NCI-H1092 treated with DMSO at 0.1 percent for 48 hours (cell line): Measurements from ENCODE around the gene CFAP251.

ENCODE experiments used
- DNase-seq: peaks from one replicate; lab custom pipeline; 2025; lab: John Stamatoyannopoulos, UW

The CFAP251 gene

DNA sequence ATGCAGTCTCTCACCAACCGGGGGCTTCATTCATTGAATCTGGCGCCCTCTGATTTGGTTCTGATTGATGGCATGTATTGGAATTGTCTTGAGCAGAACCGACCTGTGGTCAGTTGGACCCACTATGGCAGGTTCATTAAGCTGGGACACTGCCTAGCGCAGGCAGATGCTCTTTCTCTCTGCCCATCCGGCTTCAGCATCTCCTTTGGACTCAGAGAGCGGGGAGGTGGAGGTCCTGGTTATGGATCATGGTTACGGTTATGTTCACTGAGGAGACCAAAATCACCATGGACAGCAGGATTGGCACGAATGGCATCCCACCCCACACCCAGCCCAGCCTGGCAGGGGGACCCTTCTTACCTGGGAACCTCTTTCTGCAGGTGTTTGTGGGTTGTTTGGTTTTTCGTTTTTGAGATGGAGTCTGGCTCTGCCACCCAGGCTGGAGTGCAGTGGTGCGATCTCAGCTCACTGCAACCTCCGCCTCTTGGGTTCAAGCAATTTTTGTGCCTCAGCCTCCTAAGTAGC lies 86.9 kb downstream of the CFAP251 start:
- DNase-seq = no peak

DNA sequence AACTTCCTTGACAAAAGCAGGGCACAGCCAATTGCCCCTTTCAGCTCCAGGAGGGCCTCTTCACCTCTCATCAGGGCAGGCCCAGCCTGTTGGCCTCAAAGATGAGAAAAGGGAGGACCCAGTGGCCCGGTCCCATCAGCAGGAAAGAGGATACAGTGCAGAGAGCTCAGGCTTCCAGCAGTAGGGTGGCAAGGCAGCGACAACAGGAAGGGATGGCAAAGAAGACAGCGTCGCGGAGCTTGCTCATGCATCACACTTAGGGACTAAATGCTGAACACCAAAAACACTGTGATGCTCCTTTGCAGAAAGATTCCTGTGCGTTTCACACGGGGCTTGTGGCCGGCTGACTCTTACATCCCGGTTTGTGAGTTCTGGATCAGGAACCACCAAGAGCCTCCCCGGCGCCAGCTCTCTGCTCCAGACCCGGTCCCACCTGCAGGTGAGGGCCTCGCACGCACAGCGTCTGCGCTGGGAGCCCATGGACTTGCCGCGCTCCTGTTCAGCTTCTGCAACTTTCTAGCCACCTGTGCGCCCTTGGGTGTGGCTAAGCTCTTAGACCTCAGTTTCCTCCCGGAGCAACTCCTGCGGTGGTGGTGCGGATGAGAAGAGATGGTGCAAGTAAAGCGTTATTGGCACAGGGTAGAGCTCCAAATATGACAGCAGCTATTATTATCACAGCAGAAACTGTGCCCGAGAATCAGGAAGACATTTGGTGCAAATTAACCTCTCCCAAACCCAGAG lies 88.0 kb downstream of the CFAP251 start:
- DNase-seq = no peak

DNA sequence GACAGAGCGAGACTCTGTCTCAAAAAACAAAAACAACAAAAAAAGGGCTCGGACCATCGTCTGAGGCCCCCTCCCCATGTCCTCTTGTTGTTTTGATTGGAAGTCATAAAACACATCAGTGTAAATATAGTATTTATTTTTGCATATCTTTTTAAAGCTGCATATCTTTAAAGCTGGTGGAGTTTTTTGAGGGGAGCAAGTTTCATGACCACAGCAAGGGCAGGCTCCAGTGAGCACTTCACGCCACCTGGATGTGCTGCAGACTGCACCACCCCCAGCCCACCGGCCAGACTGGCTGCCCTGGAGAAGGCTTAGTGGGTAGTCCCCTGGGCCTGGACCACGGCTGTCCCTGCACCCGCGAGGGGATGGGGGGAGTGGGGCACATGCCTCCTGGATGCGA lies 91.3 kb downstream of the CFAP251 start:
- DNase-seq = no peak

DNA sequence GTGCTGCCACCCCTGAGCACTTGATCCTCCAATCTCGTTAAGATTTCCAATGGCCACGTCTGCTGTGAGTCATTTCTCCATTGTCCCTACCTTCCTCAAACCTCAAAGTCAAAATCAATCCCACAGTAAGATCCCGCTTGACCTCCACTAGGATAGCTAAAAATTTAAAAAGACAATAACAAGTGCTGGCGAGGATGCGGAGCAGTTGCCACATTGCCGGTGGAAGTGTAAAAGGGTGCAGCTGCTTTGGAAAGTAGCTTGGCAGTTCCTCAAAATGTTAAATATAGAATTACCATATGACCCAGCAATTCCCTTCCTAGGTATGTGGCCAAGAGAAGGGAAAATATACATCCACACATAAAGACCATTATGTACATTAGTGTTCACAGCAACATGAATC lies 93.8 kb downstream of the CFAP251 start:
- DNase-seq = no peak

DNA sequence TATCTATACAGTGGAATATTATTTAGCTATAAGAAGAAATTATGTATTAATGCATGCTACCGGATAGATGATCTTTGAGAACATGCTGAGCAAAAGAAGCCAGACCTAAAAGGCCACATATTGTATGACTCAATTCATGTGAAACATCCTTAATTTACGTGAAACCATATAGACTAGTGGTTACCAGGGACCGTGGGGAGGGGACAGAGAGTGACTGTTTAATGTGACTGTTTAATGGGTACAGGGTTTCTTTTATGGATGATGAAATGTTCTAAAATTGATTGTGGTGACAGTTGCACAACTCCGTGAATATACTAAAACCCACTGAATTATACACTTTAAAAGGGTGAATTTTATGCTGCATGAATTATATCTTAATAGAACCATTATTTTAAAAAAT lies 94.7 kb downstream of the CFAP251 start:
- DNase-seq = no peak

DNA sequence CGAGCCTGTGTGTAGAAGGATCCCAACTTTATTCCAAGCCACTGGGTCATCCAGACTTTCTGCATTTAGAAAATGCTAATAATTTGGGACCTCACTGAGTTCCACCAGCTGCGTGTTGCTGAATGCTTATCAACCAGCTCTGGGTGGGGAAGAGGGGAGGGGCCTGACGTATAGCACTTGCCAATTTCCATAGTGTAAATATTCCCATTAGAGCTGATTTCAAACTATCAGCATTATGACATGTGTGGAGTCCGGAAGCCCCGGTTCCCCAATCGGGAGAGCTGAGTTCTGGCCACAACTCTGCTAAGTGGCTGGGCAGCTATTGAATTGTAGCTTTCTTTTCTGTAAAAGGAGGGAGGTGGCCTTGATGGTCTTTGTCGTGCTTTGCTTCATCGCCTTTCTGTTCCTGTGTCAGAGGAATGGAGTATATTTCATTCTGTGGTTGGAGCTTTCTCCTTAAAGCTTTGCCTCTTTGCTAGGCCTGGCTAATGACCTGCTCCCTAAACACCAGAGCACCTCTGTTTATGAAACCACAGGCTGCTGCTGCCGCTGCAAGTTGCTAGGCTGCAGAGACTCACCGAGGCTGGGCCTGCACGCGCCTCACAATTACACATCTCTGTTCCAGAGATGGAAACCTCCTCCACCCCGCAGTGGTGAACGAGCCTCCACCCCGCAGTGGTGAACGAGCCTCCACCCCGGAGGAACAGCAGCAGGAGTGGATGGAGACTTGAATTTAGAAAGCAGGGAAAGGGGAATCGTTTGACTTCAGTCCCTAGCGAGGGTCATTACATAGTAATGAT lies 95.6 kb downstream of the CFAP251 start:
- no peak for DNase-seq

DNA sequence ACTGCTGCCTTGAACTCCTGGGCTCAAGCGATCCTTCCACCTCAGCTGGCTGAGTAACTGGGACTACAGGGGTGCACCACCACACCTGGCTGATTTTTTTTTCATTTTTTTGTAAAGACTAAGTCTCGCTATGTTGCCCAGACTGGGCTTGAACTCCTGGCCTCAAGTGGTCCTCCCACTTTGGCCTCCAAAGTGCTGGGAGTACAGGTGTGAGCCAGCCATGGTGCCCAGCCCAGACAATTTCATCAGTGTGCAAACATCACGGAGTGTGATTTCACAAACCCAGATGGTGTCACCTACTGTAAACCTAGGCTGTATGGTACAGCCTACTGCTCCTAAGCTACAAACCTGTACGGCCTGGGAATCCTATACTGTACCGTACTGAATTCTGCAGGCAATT lies 96.4 kb downstream of the CFAP251 start:
- DNase-seq = no peak

DNA sequence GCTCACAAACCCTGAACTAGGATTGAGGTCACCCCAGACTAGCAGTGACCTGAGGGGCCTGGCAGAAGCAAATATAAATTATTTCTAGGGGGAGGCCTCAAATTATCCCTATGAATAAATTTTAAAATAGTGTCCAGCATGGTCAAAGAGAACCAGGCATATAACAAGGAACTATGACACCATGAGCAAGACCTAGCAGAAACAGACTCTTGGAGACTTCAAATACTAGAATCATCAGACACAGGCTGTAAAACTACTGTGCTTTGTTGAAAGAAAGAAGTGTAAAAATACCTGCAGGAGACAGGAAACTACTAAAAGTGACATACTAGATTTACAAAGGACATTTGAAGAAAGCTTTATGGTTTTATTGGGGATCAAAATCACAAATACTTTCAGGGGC lies 100.1 kb downstream of the CFAP251 start:
- DNase-seq = no peak

DNA sequence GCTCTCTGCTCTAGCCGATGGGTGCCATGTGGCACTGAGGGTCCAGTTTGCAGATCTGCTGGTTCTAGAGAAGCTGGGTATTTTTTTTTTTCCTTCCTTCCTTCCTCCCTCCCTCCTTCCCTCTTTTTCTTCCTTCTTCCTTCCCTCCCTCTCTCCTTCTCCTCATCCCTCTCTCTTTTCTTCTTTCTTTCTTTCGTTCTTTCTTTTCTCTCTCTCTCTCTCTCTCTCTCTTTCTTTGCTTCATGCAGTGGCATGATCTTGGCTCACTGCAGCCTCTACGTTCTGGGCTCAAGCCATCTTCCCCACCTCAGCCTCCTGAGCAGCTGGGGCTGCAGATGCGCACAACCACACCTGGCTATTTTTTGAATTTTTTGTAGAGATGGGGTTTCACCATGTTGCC lies 100.5 kb downstream of the CFAP251 start:
- no peak for DNase-seq

DNA sequence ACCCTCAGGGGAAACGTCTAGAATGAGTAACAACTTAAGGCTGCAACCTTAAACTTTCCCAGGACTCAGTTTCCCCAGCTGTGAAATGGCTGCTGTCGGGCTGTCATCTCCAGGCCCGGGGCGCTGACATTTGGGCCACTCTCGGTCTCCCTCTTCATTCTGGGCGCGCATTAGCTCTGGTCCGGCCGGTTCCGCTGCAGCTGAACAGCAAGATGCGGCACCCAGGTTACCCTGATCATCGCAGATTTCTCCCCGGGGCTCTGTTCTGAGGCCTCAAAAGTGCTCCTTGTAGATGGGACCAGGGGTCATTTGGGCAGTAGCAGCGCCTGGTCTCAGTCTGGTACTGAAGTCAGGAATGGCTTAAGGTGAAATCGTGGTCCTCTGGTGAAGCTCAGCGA lies 102.4 kb downstream of the CFAP251 start:
- no peak for DNase-seq

DNA sequence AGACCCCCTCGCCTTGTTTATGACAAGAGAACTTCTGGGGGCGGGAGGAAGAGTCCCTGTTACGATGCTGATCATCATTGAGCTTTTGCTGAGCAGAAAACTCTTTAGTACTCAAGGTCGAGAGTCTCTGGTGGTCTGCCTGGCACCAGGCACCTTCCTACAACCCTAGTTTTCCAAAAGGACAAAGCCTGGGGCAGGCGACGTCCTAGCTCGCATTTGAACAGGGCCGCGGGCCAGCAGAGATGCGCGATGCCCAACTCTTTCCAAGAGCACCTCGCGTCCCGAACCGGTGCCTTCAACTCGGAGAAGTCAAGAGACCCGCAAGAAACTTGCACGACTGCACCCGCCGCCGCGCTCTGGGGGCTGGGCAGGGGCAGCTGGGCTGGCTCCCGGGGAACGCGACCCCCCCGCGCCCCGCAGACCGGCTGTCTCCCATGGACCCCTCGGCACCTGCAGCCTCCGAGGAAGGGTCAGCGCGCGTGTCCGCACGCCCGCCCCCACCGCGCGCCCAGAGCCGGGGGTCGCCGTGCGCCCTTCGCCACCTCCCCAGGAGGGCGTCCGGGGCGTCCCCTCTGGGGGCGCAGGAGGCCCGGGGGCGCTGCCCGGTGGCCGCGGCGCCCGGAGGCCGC lies 102.9 kb downstream of the CFAP251 start:
- DNase-seq = no peak

DNA sequence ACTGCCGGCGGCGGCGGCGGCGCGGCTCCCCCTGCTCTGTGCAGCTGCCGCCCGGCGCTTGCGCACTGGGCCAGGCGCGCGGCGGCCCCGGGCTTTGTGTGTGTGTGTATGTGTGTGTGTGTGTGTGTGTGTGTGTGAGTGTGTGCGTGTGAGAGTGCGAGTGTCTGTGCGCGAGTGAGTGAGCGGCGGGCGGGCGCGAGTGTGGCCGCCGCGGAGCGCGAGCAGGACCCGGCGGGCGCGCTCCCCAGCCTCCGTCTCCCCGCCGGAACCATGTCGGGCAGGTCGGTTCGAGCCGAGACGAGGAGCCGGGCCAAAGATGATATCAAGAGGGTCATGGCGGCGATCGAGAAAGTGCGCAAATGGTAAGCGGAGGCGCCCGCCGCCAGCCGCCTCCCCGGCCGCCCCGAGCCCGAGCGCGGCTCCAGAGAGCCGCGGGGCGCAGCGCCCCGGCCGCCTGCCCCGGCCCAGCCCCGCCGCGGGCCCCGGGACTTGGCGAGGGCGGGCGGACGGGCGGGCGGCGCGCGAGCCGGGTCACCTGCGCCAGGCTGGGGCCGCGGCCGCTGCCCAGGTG lies 103.5 kb downstream of the CFAP251 start, which contains the start of gene BCL7A:
BCL7A (plus strand) TSS at position 63 of the 571 bp plus-strand sequence; CDS start at position 271, 208 bp downstream.
- DNase-seq = peak; percentile 55

DNA sequence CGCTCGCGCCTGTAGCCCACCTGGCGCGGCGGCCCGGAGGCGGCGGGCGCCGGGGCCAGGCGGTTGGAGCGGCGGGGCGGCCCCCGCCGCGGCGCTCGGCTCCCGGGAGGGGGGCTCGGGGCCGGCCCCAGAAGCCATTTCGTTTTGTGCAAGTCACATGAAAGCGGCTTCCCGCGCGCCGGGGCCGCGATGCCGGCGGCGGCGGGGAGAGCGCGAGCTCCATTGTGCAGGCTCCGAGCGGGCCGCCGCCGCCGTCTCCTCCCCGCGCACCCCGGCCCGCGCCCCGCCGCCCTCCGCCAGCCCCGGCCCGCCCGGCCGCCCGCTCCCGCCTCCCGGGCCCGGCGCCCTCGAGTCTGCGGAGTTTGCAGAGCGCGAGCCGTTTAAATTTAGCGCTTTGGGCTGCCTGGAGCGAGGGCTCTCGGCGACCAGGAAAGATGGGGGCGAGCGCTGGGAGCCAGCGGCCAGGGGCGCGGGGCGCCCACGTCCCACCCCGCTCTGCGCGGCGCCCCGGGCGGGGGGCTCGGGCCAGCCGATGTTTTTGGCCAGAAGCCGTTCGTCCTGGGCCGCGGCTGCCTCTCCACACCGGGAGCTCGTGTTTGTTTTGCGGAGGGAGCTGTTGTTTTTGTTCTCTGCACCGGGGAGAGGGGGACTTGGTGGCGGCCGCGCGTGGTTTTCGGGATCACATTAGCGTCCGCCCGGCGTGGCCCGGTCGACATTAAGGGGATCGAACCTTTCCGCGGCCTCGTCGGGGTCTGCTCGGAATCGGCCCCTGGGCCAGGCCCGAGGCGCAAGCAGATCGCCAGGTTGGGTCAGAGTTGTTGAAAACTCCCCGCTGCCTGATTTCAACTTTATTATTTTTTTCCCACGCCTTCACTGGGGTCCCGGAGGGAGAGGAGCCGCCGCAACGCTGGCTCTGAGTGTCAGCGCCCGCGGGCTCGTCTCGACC lies 104.3 kb downstream of the CFAP251 start:
- peak; percentile 22 for DNase-seq

DNA sequence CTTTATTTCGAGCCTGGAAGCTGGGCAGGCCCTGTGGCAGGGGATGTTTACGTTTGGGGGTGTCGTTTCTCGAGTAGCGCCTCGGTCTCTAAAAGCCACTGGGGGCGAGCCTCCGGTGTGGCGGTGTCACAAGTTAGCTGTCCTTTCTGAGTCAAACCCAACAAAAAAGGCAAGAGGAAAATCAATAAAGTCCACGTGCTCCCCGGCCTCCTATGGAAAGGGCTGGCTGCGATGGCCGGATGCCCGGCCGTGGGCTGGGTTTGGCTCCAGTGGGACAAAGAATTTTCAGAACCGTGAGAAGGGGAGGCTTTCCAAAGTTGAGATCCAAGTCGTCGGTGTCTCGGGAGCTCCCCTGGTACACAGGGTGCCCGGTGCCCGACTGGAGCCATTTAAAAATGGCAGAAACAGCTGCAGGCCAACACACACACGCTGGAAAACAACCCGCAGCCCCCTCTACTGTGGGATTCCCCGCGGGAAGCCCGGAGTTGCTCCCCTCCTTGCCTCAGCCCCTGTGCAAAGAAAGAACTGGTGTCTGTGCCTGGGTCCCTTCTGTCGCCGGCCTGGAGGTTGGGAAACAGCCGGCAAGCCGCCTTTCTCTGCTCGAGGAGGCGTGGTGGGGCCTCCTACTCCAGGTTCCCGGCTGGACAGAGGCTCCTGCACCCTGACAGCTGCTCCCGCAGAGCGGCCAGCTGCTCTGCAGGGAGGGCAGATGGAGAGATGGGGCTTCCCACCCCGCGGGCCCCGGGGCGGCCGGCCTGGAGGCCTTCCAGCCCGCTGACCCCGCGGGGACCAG lies 105.1 kb downstream of the CFAP251 start:
- DNase-seq = peak; percentile 35

DNA sequence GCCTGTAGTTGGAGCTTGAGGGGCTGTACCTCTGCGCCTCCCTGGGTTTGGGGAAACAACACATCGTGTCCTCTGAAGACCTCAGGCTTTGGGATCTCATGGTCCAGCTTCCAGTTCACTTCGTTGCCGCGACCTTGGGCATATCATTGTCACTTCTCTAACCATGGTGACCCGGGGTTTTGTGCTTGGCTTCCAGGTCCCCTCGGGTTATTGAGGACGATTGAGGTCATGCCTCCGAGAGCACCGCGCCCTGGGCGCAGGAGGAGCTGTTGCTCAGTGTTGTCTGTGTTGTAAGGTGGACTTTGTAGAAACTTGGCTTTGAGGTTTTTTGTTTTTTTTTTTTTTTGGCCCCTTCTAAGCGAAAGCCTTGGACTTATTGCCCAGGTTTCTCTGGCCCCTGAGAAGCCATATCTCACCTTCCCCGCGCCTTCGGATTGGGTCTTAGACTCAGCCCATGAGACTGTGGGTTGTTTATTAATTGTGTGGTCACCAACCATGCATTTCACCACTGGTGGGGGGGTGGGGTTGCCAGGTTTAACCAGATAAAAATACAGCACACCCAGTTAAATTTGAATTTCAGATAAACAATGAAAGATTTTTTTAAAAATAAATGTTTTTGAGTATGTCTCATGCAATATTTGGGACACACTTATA lies 105.9 kb downstream of the CFAP251 start:
- DNase-seq = no peak

DNA sequence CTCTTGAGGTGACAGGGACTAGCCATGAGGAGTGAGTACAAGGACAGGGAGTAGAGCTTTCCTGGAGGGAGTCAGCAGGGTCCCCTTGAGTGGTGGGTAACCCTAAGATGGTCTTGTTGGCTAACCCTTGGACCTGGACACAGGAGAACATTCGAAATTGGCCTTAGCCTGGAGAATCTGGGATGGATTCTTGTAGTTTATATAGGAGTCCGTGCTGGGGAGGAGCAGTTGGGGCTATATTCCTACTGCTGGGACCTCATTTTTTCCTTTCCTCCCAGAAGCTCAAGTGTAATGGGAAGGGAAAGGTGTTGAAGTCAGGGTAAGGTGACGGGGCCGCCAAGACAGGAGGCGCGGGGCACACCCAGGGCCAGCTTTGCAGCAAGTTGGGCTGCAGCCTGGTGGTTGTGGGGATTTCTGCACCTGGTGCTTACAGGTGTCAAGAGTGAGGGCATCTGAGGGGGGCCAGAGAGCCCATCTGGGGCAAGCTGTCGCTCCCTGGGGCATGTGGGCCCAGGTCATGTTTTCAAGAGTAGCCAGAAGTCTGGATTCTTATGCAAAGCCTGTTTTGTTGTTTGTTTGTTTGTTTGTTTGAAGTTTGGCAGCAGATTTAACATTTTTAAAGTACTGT lies 108.4 kb downstream of the CFAP251 start:
- no peak for DNase-seq

DNA sequence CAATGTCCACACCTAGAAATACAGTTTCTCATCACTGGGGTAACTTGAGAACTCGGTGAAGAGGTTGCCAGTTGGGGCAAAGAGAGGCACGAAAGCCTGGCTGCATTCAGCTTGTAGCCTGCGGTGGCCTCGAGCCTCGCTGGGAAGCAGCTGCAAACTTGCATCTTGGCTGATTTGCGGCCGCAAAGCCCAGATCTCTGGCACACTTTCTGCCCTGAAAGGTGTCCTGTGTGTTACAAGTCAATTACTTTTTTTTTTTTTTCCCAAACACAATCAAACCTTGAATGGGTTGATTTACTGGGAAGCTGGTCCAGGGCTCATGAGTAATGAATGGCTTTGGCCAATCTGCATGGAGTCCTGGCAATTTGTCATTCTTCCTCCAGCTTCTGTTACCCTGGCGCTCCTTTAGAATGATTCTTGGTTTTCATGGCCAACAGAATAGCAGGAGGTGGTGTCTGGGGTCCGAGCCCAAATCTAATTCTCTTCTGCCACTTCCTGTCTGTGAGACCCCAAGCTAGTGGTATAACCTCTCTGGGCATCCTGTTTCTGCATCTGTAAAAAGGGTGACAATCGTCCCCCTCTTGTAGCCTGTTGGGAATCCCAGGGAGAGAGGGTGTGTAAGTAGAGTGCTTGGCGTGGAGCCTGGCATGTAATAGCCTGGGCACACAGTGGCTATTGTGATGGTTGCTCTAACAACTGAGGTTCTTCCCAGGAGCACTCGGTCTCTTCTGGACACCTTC lies 109.9 kb downstream of the CFAP251 start:
- peak; percentile 40 for DNase-seq

DNA sequence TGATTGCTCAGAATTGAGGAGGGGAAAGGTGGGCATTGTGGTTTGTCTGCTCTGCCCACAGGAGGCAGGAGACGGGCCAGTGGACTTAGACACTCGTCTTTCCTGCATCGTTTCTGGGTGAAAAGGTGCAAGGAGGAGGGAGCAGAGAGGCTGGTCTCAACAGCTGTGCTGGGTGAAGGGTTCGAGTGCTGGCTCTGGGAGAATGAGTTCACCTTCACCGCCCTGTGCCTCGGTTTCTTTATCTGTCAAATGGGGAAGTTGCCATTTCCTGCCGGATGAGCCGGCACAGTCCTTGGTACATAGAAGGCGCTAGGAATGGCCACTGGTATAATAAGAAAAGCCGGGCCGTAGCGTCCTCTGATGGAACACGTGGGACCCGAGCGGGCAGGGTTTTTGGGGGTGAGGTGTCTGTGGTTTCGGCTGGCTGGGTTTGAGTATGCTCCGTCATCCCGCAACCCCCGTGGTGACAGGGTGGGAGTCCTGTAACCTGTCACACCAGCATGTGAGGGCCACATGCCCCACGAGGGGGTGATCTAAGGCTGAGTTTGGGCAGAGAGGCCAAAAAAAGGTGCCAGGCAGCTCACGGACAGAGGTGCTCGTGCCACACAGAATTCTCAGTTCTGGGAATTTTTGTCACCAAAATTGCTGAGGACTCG lies 110.6 kb downstream of the CFAP251 start:
- no peak for DNase-seq
